ENCODE data around the gene CD79A.
"Not testable (repeated sequence)": the region's sequence is repeated elsewhere in the genome, so short reads cannot be mapped to it uniquely, and the experiment has no call there.

CD79A gene

GRCh38 chr19:41905273-41906002 is 28.4 kb downstream of the CD79A start:
- no peak for DNase-seq (ENCODE audit: low read depth in 2 of 2)

DNA sequence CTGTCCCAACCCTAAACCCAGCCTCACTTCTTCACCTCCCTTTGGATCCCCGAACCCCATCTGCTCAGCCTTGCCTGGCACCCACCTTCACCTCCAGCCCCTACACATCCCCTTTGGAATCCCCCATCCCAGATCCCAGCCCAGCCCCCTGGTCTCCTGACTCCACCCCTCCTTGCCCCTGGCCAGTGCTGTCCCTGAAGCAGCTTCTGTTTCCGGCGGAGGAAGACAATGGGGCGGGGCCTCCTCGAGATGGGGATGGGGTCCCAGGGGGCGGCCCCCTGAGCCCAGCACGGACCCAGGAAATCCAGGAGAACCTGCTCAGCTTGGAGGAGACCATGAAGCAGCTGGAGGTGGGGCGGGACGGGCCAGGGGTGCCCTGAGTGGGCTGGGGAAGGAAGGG is 29.2 kb downstream of the CD79A start:
- no peak for DNase-seq (ENCODE audit: low read depth in 2 of 2)

DNA sequence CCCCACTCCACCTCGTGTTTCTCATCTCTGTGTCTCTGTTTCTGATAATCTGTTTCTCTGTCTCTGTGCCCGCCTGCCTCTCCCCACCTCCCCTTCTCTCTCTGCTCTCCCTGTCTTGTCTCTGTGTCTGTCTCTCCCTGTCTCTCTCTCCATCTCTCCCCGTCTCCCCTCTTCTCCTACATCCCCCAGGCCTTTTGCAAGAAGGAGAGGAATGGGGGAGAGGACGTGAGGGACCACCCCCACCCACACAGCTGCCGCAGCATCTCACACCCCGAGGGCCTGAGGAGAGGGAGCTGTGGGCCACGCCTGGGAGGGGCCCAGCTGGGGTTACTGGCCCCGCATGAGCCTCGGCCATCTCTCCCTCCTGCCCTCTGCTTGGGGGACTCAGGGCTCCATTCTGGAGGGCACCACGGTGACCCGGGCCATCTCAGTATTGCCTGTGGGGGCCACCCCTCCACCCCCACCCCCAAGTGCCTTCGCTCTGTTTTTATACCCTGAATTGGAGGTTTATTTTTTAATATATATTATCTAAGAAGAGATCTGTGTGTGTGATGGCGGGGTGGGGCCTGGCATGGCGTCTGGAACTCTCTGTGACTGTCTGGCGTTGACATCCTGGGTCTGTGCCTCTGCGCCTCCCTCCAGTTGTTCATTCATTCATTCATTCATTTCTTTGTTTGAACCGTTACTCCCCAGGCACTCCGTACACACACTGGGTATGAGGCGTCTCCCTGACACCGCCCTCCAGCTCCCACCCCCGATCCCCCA is 30.0 kb downstream of the CD79A start:
- DNase-seq (ENCODE audit: low read depth in 2 of 2) = no peak

GRCh38 chr19:41907994-41908615 is 31.0 kb downstream of the CD79A start:
- no peak for DNase-seq (ENCODE audit: low read depth in 2 of 2)

DNA sequence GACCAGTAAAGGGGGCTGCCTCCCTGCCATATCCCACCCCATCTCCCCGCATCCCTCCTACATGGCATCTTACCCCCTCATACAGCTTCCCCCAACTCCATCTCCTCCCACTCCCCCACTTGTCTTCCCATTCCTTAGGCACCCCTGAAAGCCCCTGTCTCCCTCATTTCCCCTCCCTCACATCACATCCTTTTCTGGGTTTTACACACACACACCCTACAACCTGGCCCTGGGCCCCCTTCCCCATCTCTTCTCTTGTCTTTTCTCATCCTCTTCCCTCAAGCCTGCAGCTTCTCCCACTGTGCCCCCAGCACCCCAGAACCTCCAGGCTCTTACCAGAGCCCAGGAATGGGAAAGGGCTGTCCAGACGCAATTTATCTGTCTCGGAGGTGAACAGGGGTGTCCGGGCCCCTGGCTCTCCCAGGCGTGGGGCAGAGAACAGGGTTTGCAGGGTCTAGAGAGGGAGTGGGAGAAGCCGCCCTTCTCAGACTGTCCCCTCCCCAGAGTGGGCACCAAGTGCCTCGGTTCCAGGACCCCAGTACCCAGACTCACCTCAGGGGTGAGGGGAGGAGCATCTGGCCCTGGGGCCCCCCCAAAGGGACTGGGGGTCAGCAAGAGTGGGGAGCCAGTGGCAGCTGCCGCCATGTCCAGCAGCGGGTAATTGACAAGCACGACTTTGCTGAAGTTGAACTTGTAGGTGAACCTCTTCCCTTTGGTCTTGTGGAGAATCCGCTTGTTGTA is 31.8 kb downstream of the CD79A start:
- DNase-seq (ENCODE audit: low read depth in 2 of 2) = no peak

GRCh38 chr19:41909706-41910105 is 32.6 kb downstream of the CD79A start:
- DNase-seq (ENCODE audit: low read depth in 2 of 2) = no peak

DNA sequence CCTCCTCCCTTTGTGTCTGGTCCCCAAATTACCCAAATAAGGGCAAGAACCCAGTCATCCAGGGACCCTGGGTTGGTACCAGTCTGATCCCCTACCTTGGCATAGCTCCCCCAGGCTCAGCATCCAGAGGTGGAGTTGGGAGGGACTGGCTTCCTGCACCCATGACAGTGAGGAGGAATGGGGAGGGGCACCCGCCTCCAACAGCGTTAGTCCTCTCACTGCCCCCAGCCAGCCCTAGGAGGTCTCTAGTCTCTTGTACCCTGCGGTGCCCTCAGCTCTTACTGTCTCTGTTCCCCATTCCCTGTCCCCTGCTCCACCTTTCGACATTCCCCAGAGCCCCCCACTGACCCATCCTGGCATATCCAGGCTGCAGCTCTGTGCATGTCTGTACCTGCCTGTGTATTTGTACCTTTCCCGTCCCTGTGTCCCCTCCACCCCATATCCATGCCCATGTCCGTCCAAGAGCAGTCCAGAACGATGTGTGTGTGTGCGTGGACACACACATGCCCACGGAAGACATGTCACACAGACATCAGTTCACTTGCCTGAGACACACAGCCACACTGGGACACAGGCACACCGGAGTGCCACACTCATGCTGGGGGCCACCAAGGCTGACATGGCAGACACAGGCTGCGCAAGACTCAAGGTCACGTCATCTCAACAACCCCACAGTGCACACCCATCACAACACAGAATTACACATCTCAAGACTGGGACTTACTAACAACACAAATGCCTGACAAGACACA is 33.3 kb downstream of the CD79A start:
- DNase-seq (ENCODE audit: low read depth in 2 of 2) = no peak

DNA sequence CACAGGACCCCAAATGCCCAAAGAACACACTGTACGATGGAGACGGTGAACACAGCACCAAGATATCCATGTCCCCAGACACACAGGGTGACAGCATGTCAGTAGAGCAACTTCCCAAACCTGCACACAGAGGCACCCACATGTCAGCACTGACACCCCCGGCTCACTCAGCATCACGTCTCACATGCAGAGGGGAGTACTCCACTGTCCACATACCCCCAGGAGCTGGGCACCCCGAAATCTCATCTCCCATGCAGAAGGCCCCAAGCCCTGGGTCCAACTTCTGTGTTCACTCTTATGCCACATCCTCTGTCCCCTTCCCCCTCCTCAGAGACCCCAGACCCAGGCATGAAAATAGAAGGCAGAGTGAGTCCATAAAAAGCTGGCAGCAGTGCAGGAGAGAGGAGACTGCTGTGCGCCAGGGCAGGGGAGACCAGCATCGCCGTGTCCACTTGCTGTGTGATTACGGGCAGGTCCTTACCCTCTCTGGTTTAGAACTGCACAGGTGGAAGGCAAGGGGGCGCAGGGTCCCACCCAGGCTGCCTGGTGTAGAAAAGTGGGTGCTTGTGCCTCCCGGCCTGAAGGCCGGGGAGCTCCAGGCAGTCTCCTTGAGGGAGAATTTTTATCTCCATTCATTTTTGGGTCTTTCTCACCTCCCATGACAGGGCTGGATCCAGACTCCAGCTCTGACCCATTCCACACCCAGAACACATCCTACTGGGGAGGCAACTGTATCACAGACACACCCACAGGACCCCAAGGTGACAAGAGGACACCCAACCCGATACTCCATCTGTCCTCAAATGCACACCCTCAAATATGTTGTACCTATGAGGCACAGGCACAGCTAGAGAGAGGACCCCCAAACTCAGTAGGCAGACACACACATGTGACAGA is 34.2 kb downstream of the CD79A start:
- no peak for DNase-seq (ENCODE audit: low read depth in 2 of 2)

DNA sequence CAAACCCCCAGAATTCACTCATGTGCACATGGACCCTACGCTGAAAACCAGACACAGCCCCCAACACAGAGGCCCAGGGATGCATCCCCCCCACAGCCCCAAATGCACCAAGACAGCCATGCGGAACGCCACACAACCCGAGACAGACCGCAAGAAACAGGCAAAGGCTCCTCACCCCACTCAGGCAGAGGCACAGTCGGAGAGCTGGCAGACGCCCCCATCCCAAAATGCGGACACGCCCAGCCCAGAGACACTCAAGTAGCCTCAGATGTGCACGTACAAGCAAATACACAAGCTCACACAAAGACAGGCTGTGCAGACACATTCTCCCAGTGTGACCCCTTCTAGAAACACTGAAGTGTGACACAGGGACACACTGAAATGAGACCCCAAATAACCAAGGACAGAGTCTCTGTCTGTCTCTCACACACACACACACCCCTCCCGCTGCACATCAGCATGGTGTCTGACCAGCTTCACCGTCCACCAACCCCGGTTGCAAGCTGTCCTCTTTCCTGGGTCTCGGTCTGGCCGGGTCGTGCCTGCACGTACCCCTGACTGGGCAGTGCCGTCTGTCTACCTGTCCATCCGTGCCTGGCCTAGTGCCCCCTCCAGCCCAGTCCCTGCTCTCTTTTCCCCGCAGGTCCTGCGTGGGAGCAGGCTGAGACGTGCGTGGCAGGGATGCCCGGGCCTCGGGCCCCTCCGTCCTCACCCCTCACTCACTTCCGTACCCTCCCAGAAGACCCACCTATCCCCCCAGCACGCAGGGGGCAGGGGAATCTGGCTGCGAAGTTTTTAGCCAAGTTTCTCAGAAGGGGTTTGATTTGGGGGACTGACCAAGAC is 35.0 kb downstream of the CD79A start:
- DNase-seq (ENCODE audit: low read depth in 2 of 2) = no peak

- DNase-seq (ENCODE audit: low read depth in 2 of 2) = no peak
Observed at GRCh38 chr19:41912899-41913537, 35.9 kb downstream of the CD79A start.

GRCh38 chr19:41913538-41914423 is 36.7 kb downstream of the CD79A start:
- DNase-seq (ENCODE audit: low read depth in 2 of 2) = no peak

DNA sequence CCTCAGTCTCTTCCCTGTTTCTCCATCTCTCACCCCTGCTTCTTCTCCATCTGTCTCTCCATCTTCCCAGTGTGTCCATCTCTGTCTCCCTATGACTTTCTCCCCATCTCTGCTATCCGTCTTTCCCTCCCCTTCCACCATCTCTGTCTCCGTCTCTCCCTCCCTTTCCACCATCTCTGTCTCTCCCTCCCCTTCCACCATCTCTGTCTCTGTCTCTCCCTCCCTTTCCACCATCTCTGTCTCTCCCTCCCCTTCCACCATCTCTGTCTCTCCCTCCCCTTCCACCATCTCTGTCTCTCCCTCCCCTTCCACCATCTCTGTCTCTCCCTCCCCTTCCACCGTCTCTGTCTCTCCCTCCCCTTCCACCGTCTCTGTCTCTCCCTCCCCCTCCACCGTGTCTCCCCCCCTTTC is 37.4 kb downstream of the CD79A start:
- DNase-seq (ENCODE audit: low read depth in 2 of 2) = not testable (repeated sequence)

DNA sequence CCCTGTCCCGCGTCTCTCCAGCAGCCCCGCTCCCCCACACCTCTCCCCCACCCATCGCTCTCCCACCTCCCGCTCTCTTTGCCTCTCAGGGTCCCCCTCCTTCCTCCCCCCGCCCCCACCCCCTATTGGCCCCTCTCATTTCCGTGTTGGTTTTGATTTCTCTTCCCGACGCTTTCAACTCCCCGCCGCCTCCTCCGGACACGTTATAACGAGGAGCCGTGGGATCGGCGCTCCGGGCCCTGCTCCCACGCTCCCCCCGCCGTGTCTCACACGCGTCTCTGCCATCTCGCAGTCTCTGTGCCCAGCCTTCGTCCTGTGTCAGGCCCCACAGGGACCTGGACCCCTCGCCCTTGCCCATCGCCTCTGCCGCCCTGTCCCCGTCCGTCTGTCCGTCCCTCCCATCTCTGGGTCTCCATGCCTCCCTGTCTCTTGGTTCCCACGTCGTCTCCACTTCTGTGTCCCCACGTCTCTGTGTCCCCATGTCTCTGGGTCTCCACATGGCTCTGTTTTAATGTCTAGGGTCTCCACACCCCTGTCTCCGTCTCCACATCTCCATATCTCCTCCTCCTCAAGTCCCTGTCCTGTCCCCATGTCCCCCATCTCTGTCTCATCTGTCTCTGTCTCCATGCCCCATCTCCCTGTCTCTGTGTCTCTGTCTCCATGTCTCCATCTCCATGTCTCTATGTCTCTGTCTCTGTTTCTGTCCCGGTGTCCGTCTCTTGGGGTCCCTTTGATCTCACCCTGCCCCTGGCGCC is 38.1 kb downstream of the CD79A start:
- no peak for DNase-seq (ENCODE audit: low read depth in 2 of 2)

GRCh38 chr19:41915776-41916414 is 38.8 kb downstream of the CD79A start:
- no peak for DNase-seq (ENCODE audit: low read depth in 2 of 2)

DNA sequence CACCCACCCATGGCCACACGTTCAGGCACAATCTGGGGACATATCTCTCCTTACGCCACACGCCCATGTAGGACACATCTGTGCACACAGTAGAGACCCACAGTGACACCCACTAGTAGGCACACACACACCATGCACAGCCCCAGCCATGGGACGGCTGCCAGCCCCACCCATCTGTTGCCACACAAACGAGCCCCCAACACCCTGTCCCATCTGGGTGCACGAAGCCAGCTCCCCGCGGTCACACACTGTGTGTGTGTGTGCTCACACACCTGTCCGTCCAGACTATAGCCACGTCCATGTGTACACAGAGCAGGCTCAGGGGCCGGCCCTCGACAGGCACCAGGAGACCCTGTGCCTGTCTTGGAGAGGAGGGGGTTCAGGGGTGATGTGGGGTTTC is 40.6 kb downstream of the CD79A start:
- no peak for DNase-seq (ENCODE audit: low read depth in 2 of 2)

DNA sequence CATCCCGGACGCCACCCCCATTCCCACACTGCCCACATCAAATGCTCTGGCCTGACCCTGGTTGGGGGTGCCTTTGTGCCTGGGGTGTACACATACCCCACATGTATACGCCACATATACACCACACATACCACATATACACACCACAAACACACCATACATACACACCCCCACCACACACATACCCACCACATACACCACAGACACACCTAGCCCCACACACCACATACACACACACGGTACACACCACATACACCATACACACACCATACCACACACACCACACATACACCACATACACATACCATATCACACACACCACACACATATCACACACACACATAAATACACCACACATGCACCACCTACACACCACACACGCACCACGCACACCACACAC is 41.0 kb downstream of the CD79A start:
- DNase-seq (ENCODE audit: low read depth in 2 of 2) = no peak

All from stimulated activated CD4-positive, alpha-beta T cell treated with anti-CD3 and anti-CD28 coated beads, Interleukin-1b, Interleukin-23, amount 100 ng/mL, for 4 hours (primary cell).